Ureter (tissue), 1 donor: Measurements from ENCODE around the gene HS3ST4. TPM values are rescaled to one million over a fixed set of nuclear protein-coding genes. Genes with fewer than 3 reads are reported as not detected.

Experiments used
- DNase-seq: peaks from one replicate; pipeline ENCODE4 v3.0.0-alpha.2; 2020; ENCODE audit warnings: low spot score
- total RNA-seq: library from RNA; stranded (reverse); gene quantifications from one replicate; pipeline ENCODE4 v1.2.4, GENCODE V29; 2023
- donor health status: DM: yes; HTN: yes; CAD: no.

The HS3ST4 gene
- total RNA-seq, 1 donor from 2014 or later: not detected

- DNase-seq: no peak
These were observed 132.1 kb downstream of the HS3ST4 start for GRCh38 chr16:25823891-25824290.

DNA sequence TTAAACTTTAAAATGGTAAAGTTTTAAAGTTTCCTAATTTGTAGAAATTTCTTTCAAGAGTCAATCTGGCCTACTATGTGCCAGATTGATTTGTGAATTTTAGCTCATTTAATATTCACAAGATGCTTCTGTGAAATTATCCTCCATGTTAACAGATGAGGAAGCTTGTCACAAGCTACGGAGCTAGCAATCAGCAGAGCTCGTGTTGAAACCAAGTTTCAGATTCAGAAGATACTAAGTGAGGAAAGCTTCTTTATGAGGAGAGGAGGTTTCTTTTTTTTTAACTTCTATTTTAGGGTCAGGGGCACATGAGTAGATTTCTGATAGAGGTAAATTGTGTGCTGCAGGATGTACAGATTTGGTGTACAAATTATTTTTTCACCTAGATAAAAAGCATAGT lies 135.9 kb downstream of the HS3ST4 start:
- DNase-seq: no peak

- DNase-seq: no peak
These were observed 136.8 kb downstream of the HS3ST4 start for GRCh38 chr16:25828510-25828909.

DNA sequence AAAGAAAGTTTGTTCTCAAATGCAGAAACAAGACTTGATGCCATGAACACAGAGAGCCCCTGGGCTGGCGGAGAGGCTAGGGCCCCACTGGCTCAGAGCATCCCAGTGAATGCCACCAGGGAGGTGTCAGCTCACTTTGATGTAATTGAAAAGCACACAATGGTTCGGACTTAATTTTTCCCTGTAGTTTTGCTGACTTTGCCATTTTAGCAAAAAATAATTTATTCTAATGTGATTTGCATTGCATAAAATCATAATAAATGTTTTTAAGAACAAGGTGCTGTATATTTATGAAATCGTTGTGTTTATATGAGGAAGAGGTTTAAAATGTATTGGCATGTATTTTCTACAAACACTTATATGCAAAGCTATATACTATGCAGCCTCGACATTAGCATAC lies 140.5 kb downstream of the HS3ST4 start:
- no peak for DNase-seq

- no peak for DNase-seq
These were observed 142.3 kb downstream of the HS3ST4 start for GRCh38 chr16:25834101-25834500.

DNA sequence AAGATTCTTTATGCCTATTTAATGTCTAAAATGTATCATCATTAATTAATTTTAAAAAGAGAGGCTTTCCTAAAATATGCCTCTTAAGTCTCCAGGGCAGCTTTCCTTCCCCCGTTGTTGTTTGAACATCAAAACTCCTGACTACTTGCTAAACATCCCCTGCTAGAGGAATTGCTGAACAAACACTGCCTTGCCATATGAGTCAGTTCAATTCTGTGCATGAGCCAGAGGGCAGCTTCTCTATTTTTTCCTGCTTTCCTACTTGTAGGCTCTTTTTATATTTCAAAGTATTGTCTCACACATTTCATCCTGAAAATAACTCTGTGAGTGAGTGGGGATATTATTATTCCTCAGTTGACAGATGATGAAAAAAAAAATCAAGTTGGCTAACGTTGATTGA lies 143.4 kb downstream of the HS3ST4 start:
- no peak for DNase-seq

DNA sequence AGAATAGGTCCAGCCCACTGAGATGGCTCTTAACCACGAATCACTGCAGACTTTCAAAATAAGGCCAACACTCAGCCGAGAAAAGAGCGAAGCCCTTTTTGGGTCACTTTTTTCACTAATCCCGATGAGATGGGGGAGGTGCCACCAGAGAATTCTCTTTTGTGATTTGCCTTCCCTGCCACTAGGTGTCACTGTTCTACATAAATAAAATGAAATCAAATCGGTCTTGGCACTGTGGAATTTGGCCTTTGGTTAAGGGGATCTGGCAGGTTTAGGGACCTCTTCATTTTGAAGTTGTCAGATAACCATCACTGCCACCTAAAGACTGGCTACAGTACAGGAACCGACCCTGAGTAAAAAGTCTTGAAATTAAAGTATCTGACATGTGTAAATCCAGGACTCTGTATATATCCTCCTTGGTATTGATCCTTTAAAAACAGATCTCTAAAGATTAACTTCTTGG lies 147.0 kb downstream of the HS3ST4 start:
- no peak for DNase-seq

DNA sequence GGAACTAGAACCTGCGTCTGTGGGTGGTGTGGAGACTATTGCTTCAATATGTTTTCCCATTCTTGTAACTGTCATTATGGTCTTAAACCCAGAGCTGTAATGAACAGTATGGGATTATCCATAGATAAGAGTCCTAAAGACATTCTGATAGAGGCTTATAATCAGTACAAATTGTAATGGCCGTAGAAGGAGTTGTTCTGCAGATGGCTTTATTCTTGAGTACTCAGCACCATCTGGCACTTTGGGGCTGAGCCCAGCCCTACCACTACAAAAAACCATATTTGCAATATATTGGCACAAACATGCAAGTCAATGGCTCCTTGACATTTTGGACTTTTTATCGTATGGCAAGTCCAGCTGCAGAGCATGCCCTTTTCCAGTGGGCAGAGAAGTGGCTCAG lies 150.0 kb downstream of the HS3ST4 start:
- DNase-seq: no peak

- DNase-seq: no peak
These were observed 154.1 kb downstream of the HS3ST4 start for GRCh38 chr16:25845901-25846300.

- DNase-seq: no peak
These were observed 162.4 kb downstream of the HS3ST4 start for GRCh38 chr16:25854141-25854540.

DNA sequence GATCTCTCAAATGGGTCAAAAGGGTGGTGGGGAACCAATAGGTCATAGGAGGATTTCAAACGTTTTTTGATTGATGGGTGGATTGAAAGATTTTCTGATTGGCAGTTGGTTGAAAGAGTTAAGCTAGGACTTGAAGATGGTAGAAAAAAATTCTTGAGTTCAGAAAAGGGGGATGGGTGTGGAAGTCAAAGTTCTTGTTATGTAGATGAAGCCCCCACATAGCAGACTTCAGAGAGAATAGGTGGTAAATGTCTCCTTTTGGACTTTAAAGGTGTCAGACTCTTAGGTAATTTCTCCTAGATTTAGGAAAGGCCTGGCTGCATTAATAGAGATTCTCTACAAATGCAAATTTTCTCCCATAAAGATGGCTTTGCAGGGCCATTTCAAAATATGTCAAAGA lies 163.3 kb downstream of the HS3ST4 start:
- DNase-seq: no peak

DNA sequence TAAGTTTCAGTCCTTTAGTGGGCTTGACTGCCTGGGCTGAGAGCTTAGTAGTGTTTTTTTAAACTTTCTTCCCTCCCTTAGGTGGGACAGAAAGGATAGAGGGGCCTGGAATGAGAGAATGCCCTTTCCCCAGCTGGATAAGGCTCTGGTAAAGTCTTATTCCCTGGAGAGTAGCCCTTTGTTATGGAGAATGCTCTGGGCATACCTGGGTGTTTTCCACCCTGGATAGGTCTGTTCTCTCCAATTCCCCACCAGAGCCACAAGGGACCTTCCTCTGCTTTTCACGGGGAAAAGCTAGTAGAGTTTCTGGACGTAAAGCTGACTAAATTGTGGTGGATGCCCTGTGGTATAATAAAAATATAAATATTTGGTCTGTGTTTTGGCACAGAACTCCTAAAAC lies 164.1 kb downstream of the HS3ST4 start:
- DNase-seq: no peak

DNA sequence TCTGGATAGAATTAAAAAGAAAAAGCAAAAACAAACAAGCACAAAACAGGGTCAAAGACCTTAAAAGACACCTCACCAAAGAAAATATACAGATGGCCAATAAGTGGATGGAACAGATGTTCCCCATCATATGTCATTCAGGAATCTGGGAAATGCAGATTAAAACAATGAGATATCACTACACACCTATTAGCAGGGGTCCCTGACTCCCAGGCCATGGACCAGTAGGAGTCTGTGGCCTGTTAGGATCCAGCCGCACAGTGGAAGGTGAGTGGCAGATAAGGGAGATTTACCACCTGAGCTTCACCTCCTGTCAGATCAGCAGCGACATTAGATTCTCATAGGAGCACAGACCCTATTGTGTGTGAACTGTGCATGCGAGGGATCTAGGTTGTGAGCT lies 167.9 kb downstream of the HS3ST4 start:
- DNase-seq: no peak

DNA sequence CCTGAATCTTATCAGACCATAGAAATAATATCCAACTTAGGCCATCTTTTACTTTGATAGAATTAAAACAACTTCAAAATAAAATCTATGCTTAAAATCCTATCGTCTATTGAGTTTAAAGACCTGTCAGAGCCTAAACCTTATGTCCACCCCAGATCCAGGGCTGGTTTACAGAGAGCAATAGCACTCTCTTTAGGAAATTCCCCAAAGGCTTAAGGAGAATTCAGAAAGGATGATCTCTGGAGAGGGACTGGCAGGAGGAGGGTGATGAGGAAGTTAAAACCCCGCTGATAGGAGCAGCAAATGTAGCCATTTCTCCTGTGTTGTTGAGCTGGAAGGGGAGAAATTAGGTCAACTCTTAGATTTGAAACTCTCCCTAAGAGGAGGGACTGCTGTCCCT lies 175.3 kb downstream of the HS3ST4 start:
- DNase-seq: no peak

DNA sequence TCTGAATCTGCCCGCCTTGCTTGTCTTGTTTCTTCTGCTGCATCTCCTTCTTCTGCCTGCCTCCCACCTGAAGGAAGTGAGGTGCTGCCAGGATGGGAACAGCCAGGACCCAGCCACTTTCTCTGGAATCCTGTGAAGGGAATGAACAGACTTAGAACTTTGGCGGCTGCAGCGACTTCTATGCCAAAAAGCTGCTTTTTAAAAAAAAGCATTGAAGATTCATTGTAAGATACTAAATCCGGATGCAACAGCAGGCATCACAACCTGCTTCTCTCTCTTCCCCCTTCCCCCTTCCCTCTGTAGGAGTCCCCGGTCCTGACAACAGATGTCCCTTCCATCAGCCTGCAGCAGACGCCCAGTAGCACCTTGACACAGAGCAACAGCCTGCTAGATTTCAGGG lies 176.3 kb downstream of the HS3ST4 start:
- no peak for DNase-seq

DNA sequence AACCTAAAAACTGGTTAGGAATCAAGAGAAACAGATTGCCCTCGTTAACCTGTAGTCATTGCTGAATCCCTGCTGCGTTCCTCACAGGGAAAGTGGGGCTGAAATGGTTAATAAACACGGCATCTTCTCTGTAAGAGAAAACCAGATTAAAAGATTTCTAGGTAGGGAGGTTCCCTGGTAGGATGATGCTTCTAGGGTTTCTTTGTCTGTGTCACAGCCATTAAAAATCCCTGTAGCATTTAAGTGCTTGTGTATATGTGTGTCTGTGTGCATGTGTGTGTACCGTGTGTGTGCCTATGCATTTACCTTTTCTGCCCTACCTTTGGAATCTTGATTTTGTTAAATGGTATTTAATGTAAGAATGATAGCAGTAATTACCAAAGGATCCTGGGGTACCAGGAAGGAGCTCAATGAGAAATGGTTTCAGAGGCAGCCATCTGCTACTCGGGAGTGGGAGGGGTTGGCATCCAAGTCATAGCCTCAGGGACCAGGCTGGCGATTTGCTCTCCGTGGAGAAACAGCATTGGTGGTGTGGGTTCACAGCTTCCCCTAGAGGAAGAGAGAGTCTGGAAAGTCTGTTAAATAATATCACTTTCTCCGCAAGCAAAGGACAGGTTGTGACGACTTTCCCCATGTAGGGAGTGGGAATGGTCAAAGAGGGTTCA lies 177.1 kb downstream of the HS3ST4 start:
- DNase-seq: no peak

GRCh38 chr16:25872369-25873070 lies 180.8 kb downstream of the HS3ST4 start:
- no peak for DNase-seq

DNA sequence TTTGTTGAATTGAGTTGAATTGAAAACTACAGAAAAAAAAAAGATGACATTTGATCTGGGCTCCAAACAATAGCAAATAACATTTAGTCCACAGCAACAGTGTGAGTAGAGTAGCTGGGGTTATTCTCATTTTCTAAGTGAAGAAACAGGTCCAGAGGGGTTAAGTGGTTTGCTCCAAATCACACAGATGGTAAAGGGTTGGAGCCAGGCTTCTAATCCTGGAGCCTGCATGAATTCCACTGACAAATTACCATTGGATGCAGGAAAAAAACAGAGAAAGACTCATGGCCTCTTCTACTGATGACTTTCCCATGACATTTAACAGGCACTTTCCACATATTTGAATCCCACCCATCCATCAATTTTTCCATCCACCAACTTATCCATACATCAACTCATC lies 182.4 kb downstream of the HS3ST4 start:
- DNase-seq: no peak

GRCh38 chr16:25875956-25876598 lies 184.3 kb downstream of the HS3ST4 start:
- no peak for DNase-seq

DNA sequence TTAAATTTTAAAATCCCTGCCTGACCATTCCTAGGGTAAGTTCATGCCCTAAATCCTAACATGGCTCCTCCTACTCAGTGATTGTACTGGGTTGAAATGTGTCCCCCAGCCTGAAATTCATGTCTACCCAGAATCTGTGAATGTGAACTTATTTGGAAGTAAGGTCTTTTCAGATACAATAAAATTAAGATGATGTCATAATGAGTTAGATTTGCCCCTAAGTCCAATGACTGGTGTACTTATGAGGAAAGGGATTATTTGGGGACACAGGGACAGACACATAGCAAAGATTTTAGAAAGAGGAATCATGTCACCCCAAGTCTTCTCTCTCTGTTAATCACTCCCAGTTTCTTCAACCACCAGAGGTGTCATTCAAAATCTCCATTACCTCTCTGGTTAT lies 185.3 kb downstream of the HS3ST4 start:
- DNase-seq: no peak

GRCh38 chr16:25886598-25886997 lies 194.8 kb downstream of the HS3ST4 start:
- DNase-seq: no peak

- no peak for DNase-seq
These were observed 197.1 kb downstream of the HS3ST4 start for GRCh38 chr16:25888868-25889267.

- no peak for DNase-seq
These were observed 201.6 kb downstream of the HS3ST4 start for GRCh38 chr16:25893332-25893731.
